ENCODE data around the gene IGF1. TPM values are rescaled to one million over a fixed set of nuclear protein-coding genes. Genes with fewer than 3 reads are reported as not detected.

Gene IGF1
- polyA plus RNA-seq, 1 of the 3 experiments (the other 2 are of a cell fraction), result 0.07 TPM

DNA sequence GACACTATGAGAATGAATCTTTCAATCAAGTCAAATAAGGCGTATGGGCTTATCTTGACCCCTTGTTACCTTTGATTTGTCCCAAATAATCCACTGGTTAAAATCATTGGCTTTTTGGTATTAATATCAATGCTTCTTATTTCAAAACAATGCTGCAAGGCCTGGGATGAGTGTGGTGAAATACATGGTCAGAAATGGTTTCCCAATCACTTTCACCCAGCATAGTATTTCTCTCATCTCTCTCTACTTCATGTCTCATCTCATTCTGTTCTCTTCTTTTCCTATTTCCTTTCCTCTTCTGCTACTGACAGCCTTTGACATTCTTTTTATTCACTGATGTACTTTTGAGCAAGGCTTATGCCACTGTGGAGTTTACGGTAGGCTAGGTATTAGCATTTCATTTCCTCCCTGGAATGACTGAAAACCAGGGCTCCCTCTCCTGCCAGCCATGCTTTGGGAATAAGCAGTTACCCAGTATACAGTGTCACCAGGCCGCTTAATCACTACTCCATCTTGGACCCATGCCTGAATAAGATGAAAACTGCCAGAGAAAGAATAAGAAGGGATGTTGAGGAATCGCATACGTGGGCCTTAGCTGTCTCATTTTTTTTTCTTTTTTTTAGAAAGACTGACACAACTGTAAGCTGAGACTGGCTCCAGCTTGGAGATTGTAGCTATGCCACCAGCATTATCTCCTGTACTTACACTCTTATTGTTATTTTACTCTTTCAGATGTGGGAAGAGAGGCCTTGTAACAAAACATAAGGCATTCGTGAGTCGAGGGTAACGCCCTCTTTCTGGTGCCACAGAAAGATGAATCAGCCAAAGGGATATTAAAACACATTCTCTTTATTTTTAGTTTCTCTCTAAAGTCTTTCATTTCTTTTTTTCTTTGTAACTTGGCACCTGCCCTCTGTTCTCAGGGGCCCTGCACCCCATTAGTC, 53.5 kb downstream of the IGF1 start:
- CTCF ChIA-PET, result interaction anchor here (0.6 kb wide), 1 partner anchor 13 kb away, joined by 3 read pairs; no protein-coding TSS in a partner anchor
- TF ChIP-seq SMC3 (IDR thresholded peaks at IDR 0.05; ENCODE audit: low read depth, low read length) (no peak), FOXM1 (IDR thresholded peaks at IDR 0.05; ENCODE audit: low read depth) (no peak), JUND (IDR thresholded peaks at IDR 0.05) (no peak), RCOR1 (IDR thresholded peaks at IDR 0.05; ENCODE audit: low read length) (no peak), CHD2 (IDR thresholded peaks at IDR 0.05; ENCODE audit: low read length, partially characterized antibody) (no peak), NFIC (IDR thresholded peaks at IDR 0.05; ENCODE audit: borderline replicate concordance) (no peak)
- TF ChIP-seq, protein P1, sequence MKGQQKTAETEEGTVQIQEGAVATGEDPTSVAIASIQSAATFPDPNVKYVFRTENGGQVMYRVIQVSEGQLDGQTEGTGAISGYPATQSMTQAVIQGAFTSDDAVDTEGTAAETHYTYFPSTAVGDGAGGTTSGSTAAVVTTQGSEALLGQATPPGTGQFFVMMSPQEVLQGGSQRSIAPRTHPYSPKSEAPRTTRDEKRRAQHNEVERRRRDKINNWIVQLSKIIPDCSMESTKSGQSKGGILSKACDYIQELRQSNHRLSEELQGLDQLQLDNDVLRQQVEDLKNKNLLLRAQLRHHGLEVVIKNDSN (IDR thresholded peaks at IDR 0.05; ENCODE audit: borderline replicate concordance, low read depth), result no peak
- TF ChIP-seq, protein P2, sequence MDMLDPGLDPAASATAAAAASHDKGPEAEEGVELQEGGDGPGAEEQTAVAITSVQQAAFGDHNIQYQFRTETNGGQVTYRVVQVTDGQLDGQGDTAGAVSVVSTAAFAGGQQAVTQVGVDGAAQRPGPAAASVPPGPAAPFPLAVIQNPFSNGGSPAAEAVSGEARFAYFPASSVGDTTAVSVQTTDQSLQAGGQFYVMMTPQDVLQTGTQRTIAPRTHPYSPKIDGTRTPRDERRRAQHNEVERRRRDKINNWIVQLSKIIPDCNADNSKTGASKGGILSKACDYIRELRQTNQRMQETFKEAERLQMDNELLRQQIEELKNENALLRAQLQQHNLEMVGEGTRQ (IDR thresholded peaks at IDR 0.05; ENCODE audit: borderline replicate concordance, low read depth, low read length), result no peak
- no peak for DNase-seq
- Histone ChIP-seq H3K4me1 (ENCODE audit: control insufficient read depth in 1 of 2, insufficient read depth in 2 of 2, low read depth in 1 of 2, low read length in 1 of 2) (peaks cover 0 to 8% of the 10 kb centered on the region in 2 experiments; a peak in 3 of 4 replicates), H4K20me1 (ENCODE audit: insufficient read depth) (no peaks in the 10 kb centered on the region), H3K9ac (no peak overlapping the region), H2AFZ (ENCODE audit: low read depth) (peak overlapping the region; percentile 77; the same call in 1 of the 2 replicates), H3K79me2 (ENCODE audit: insufficient read depth) (no peaks in the 10 kb centered on the region), H3K27ac (ENCODE audit: low read depth in 2 of 2, low read length in 1 of 2) (peak overlapping the region in 1 of 2 experiments; percentile 50; a peak in 2 of 4 replicates), H3K4me2 (peak overlapping the region; percentile 71), H3K9me3 (no peaks in the 10 kb centered on the region), H3K9me2 (no peaks in the 10 kb centered on the region), H3K4me3 (ENCODE audit: low read depth in 2 of 2, low read length in 1 of 2) (no peak overlapping the region), H3K36me3 (replicated peaks in 1 of 2; ENCODE audit: control insufficient read depth in 1 of 2, insufficient read depth in 2 of 2, low read length in 1 of 2) (no peaks in the 10 kb centered on the region), H3F3A (replicated peaks; ENCODE audit: insufficient read depth) (peaks cover 8% of the 10 kb centered on the region), H3K27me3 (ENCODE audit: insufficient read depth) (no peaks in the 10 kb centered on the region)
- WGBS (ENCODE audit: low lambda C conversion rate), result 24% methylated on average over 8 of the region's 8 CpGs
- POLR2A ChIA-PET, result no interaction called here

GRCh38 chr12:102425109-102426039, 55.0 kb downstream of the IGF1 start:
- Histone ChIP-seq H3K27ac (ENCODE audit: low read depth in 2 of 2, low read length in 1 of 2) (no peak overlapping the region), H2AFZ (ENCODE audit: low read depth) (no peak overlapping the region), H3K79me2 (ENCODE audit: insufficient read depth) (no peaks in the 10 kb centered on the region), H3K4me1 (ENCODE audit: control insufficient read depth in 1 of 2, insufficient read depth in 2 of 2, low read depth in 1 of 2, low read length in 1 of 2) (peaks cover 0 to 8% of the 10 kb centered on the region in 2 experiments; a peak in 3 of 4 replicates), H3K9me3 (no peaks in the 10 kb centered on the region), H3K36me3 (replicated peaks in 1 of 2; ENCODE audit: control insufficient read depth in 1 of 2, insufficient read depth in 2 of 2, low read length in 1 of 2) (no peaks in the 10 kb centered on the region), H4K20me1 (ENCODE audit: insufficient read depth) (no peaks in the 10 kb centered on the region), H3F3A (replicated peaks; ENCODE audit: insufficient read depth) (peaks cover 8% of the 10 kb centered on the region), H3K27me3 (ENCODE audit: insufficient read depth) (no peaks in the 10 kb centered on the region), H3K4me2 (no peak overlapping the region), H3K9ac (no peak overlapping the region), H3K4me3 (ENCODE audit: low read depth in 2 of 2, low read length in 1 of 2) (no peak overlapping the region), H3K9me2 (no peaks in the 10 kb centered on the region)
- WGBS (ENCODE audit: low lambda C conversion rate), result 16% methylated on average over 5 of the region's 5 CpGs
- ChIA-PET CTCF (no interaction called here), POLR2A (no interaction called here)
- no peak for DNase-seq
- no peak for TF ChIP-seq NRF1 (IDR thresholded peaks at IDR 0.05; ENCODE audit: low read depth, low read length)
- TF ChIP-seq EZH2phosphoT487 (IDR thresholded peaks at IDR 0.05; ENCODE audit: borderline replicate concordance, low read depth), result no peak
- TF ChIP-seq PBX3 (IDR thresholded peaks at IDR 0.05), result no peak
- no peak for TF ChIP-seq FOSL2 (IDR thresholded peaks at IDR 0.05; ENCODE audit: borderline replicate concordance, low read depth)
- no peak for TF ChIP-seq NFIC (IDR thresholded peaks at IDR 0.05; ENCODE audit: borderline replicate concordance)
- TF ChIP-seq MEF2A (IDR thresholded peaks at IDR 0.05; ENCODE audit: borderline replicate concordance, low read depth), result no peak
- no peak for TF ChIP-seq JUND (IDR thresholded peaks at IDR 0.05)
- TF ChIP-seq SIN3A (IDR thresholded peaks at IDR 0.05; ENCODE audit: borderline replicate concordance, low read depth, low read length), result no peak
- no peak for TF ChIP-seq YY1 (IDR thresholded peaks at IDR 0.05; ENCODE audit: low read depth)
- no peak for TF ChIP-seq POLR2AphosphoS5 (IDR thresholded peaks at IDR 0.05; ENCODE audit: low read depth, low read length)
- no peak for TF ChIP-seq EP300 (IDR thresholded peaks at IDR 0.05; ENCODE audit: borderline replicate concordance in 1 of 2, low read depth in 1 of 2, low read length in 1 of 2)
- TF ChIP-seq, protein P2 (IDR thresholded peaks at IDR 0.05; ENCODE audit: borderline replicate concordance, low read depth, low read length), result no peak
- TF ChIP-seq, protein P3, sequence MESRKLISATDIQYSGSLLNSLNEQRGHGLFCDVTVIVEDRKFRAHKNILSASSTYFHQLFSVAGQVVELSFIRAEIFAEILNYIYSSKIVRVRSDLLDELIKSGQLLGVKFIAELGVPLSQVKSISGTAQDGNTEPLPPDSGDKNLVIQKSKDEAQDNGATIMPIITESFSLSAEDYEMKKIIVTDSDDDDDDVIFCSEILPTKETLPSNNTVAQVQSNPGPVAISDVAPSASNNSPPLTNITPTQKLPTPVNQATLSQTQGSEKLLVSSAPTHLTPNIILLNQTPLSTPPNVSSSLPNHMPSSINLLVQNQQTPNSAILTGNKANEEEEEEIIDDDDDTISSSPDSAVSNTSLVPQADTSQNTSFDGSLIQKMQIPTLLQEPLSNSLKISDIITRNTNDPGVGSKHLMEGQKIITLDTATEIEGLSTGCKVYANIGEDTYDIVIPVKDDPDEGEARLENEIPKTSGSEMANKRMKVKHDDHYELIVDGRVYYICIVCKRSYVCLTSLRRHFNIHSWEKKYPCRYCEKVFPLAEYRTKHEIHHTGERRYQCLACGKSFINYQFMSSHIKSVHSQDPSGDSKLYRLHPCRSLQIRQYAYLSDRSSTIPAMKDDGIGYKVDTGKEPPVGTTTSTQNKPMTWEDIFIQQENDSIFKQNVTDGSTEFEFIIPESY (IDR thresholded peaks at IDR 0.05; ENCODE audit: borderline replicate concordance, low read depth), result no peak

All from SK-N-SH (cell line).